ENCODE data around the gene PRPH2. TPM values are rescaled to one million over a fixed set of nuclear protein-coding genes. Genes with fewer than 3 reads are reported as not detected.

The PRPH2 gene
- total RNA-seq: not detected in 2 replicates
- not detected in 2 replicates for polyA plus RNA-seq

DNA sequence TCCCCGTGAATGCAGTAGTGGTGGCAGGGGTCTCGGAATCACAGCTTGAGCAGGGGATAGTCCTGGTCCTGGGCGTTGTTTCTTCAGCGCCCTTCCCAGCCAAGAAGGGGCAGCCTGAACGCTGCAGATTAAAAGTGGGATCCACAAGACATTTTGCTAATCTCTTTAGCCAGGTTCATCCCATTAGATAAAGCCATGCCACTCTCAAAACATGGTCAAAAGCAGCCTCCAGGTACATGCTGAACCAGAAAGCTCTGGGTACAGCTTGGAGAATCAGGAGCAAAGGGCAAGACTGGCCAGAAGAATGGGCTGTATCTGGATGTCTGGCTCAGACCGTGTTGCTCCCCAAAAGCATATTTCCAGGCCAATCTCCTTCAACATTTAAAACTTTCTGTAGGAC lies at the start of gene PRPH2:
PRPH2 (minus strand) TSS at position 101 of the 400 bp plus-strand sequence. CDS start 263 bp downstream, outside the sequence.
- Histone ChIP-seq H3K27ac (no peak within 1 kb of the TSS), H3K4me3 (no peak within 1 kb of the TSS), H3K27me3 (no peaks in the 10 kb centered on the region), H3K4me2 (no peak within 1 kb of the TSS), H4K20me1 (ENCODE audit: insufficient read depth, poor library complexity, severe bottlenecking) (no peaks in the 10 kb centered on the region), H3K9me3 (ENCODE audit: low read depth) (no peaks in the 10 kb centered on the region), H3K36me3 (replicated peaks; ENCODE audit: insufficient read depth, low read depth) (no peaks in the 10 kb centered on the region), H2AFZ (no peak within 1 kb of the TSS), H3K4me1 (ENCODE audit: insufficient read depth) (no peaks in the 10 kb centered on the region), H3K9me2 (replicated peaks; ENCODE audit: insufficient read depth) (no peaks in the 10 kb centered on the region), H3K79me2 (no peaks in the 10 kb centered on the region)
- no peak for DNase-seq (ENCODE audit: low spot score)
- TF ChIP-seq, protein P1, sequence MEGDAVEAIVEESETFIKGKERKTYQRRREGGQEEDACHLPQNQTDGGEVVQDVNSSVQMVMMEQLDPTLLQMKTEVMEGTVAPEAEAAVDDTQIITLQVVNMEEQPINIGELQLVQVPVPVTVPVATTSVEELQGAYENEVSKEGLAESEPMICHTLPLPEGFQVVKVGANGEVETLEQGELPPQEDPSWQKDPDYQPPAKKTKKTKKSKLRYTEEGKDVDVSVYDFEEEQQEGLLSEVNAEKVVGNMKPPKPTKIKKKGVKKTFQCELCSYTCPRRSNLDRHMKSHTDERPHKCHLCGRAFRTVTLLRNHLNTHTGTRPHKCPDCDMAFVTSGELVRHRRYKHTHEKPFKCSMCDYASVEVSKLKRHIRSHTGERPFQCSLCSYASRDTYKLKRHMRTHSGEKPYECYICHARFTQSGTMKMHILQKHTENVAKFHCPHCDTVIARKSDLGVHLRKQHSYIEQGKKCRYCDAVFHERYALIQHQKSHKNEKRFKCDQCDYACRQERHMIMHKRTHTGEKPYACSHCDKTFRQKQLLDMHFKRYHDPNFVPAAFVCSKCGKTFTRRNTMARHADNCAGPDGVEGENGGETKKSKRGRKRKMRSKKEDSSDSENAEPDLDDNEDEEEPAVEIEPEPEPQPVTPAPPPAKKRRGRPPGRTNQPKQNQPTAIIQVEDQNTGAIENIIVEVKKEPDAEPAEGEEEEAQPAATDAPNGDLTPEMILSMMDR (IDR thresholded peaks at IDR 0.05; ENCODE audit: poor library complexity): no peak
- no peak for TF ChIP-seq EZH2 (IDR thresholded peaks at IDR 0.05; ENCODE audit: borderline replicate concordance)
- TF ChIP-seq EZH2phosphoT487 (IDR thresholded peaks at IDR 0.05; ENCODE audit: low read depth, severe bottlenecking, unreplicated experiment): no peak
- 82% methylated on average over 6 of the region's 6 CpGs for WGBS (ENCODE audit: low lambda C conversion rate, missing lambda C conversion rate)

- H2AFZ ChIP-seq: peak overlapping the region; percentile 79
- no peaks in the 10 kb centered on the region for H3K9me2 ChIP-seq (replicated peaks; ENCODE audit: insufficient read depth)
- H3K4me1 ChIP-seq (ENCODE audit: insufficient read depth): peaks cover 3% of the 10 kb centered on the region
- peak overlapping the region; percentile 71 for H3K4me2 ChIP-seq
- 57% methylated on average over 3 of the region's 3 CpGs for WGBS (ENCODE audit: low lambda C conversion rate, missing lambda C conversion rate)
- H3K4me3 ChIP-seq: no peak overlapping the region
- TF ChIP-seq, protein P1 (IDR thresholded peaks at IDR 0.05; ENCODE audit: poor library complexity): no peak
- no peak for TF ChIP-seq EZH2 (IDR thresholded peaks at IDR 0.05; ENCODE audit: borderline replicate concordance)
- no peak for TF ChIP-seq EZH2phosphoT487 (IDR thresholded peaks at IDR 0.05; ENCODE audit: low read depth, severe bottlenecking, unreplicated experiment)
- H3K79me2 ChIP-seq: no peaks in the 10 kb centered on the region
- H3K27me3 ChIP-seq: no peaks in the 10 kb centered on the region
- no peaks in the 10 kb centered on the region for H3K9me3 ChIP-seq (ENCODE audit: low read depth)
- H3K36me3 ChIP-seq (replicated peaks; ENCODE audit: insufficient read depth, low read depth): no peaks in the 10 kb centered on the region
- no peaks in the 10 kb centered on the region for H4K20me1 ChIP-seq (ENCODE audit: insufficient read depth, poor library complexity, severe bottlenecking)
- no peak overlapping the region for H3K27ac ChIP-seq
- DNase-seq (ENCODE audit: low spot score): no peak
These were observed 49.3 kb upstream of the PRPH2 start for GRCh38 chr6:42771741-42772100.

DNA sequence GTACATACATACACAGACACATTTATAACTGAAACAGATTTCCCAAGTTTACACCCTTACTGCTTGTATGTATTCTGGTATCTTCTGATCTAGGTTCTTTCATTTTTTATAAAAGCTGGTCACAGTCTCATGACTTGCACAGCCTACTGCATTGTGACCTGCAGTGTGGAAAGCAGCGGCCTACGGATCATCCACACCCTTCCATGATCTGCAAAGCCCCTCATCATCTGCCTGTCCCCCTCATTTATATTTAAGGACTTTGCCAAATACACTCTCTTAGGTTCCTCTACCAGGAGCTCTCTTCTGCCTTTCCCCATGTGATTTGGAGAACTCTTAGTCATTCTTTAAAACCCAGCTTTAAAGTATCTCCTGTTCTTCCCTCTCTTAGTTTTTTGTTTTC lies 47.4 kb upstream of the PRPH2 start:
- no peaks in the 10 kb centered on the region for H3K9me3 ChIP-seq (ENCODE audit: low read depth)
- H3K36me3 ChIP-seq (replicated peaks; ENCODE audit: insufficient read depth, low read depth): no peaks in the 10 kb centered on the region
- no peaks in the 10 kb centered on the region for H3K79me2 ChIP-seq
- no peaks in the 10 kb centered on the region for H3K27me3 ChIP-seq
- peaks cover 3% of the 10 kb centered on the region for H3K4me1 ChIP-seq (ENCODE audit: insufficient read depth)
- no peak for DNase-seq (ENCODE audit: low spot score)
- H4K20me1 ChIP-seq (ENCODE audit: insufficient read depth, poor library complexity, severe bottlenecking): no peaks in the 10 kb centered on the region
- no peaks in the 10 kb centered on the region for H3K9me2 ChIP-seq (replicated peaks; ENCODE audit: insufficient read depth)
- 96% methylated on average over 2 of the region's 2 CpGs for whole genome bisulfite sequencing (ENCODE audit: low lambda C conversion rate, missing lambda C conversion rate)
- H3K4me2 ChIP-seq: no peak overlapping the region
- no peak overlapping the region for H3K27ac ChIP-seq
- no peak overlapping the region for H3K4me3 ChIP-seq
- TF ChIP-seq EZH2phosphoT487 (IDR thresholded peaks at IDR 0.05; ENCODE audit: low read depth, severe bottlenecking, unreplicated experiment): no peak
- no peak for TF ChIP-seq EZH2 (IDR thresholded peaks at IDR 0.05; ENCODE audit: borderline replicate concordance)
- TF ChIP-seq, protein P1 (IDR thresholded peaks at IDR 0.05; ENCODE audit: poor library complexity): no peak
- no peak overlapping the region for H2AFZ ChIP-seq

GRCh38 chr6:42769051-42769450 lies 46.7 kb upstream of the PRPH2 start:
- no peak for TF ChIP-seq EZH2phosphoT487 (IDR thresholded peaks at IDR 0.05; ENCODE audit: low read depth, severe bottlenecking, unreplicated experiment)
- TF ChIP-seq, protein P1 (IDR thresholded peaks at IDR 0.05; ENCODE audit: poor library complexity): no peak
- TF ChIP-seq EZH2 (IDR thresholded peaks at IDR 0.05; ENCODE audit: borderline replicate concordance): no peak
- no peaks in the 10 kb centered on the region for H3K9me3 ChIP-seq (ENCODE audit: low read depth)
- no peaks in the 10 kb centered on the region for H4K20me1 ChIP-seq (ENCODE audit: insufficient read depth, poor library complexity, severe bottlenecking)
- no peak overlapping the region for H2AFZ ChIP-seq
- no peaks in the 10 kb centered on the region for H3K9me2 ChIP-seq (replicated peaks; ENCODE audit: insufficient read depth)
- H3K27ac ChIP-seq: no peak overlapping the region
- H3K36me3 ChIP-seq (replicated peaks; ENCODE audit: insufficient read depth, low read depth): no peaks in the 10 kb centered on the region
- H3K27me3 ChIP-seq: no peaks in the 10 kb centered on the region
- no peak for DNase-seq (ENCODE audit: low spot score)
- no peak overlapping the region for H3K4me2 ChIP-seq
- peaks cover 3% of the 10 kb centered on the region for H3K4me1 ChIP-seq (ENCODE audit: insufficient read depth)
- H3K79me2 ChIP-seq: no peaks in the 10 kb centered on the region
- WGBS (ENCODE audit: low lambda C conversion rate, missing lambda C conversion rate): 83% methylated on average over 4 of the region's 4 CpGs
- H3K4me3 ChIP-seq: no peak overlapping the region
